Measurements from ENCODE around the gene RIOK2.

GRCh38 chr5:97165726-97166125, 17.3 kb downstream of the RIOK2 start:
- TF ChIP-seq, protein P1, sequence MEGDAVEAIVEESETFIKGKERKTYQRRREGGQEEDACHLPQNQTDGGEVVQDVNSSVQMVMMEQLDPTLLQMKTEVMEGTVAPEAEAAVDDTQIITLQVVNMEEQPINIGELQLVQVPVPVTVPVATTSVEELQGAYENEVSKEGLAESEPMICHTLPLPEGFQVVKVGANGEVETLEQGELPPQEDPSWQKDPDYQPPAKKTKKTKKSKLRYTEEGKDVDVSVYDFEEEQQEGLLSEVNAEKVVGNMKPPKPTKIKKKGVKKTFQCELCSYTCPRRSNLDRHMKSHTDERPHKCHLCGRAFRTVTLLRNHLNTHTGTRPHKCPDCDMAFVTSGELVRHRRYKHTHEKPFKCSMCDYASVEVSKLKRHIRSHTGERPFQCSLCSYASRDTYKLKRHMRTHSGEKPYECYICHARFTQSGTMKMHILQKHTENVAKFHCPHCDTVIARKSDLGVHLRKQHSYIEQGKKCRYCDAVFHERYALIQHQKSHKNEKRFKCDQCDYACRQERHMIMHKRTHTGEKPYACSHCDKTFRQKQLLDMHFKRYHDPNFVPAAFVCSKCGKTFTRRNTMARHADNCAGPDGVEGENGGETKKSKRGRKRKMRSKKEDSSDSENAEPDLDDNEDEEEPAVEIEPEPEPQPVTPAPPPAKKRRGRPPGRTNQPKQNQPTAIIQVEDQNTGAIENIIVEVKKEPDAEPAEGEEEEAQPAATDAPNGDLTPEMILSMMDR (IDR thresholded peaks at IDR 0.05) = no peak
- TF ChIP-seq POLR2A (IDR thresholded peaks at IDR 0.05) = no peak

All from body of pancreas (tissue), 4 donors.